Omental fat pad (tissue), 4 donors: ENCODE measurements around the gene ZSWIM5. TPM values are rescaled to one million over a fixed set of nuclear protein-coding genes. Genes with fewer than 3 reads are reported as not detected.
"Not testable (repeated sequence)": the region's sequence is repeated elsewhere in the genome, so short reads cannot be mapped to it uniquely, and the experiment has no call there.

Source experiments
- ATAC-seq: fragments of 150-250 bp; one replicate; pipeline ENCODE4 v1.9.1; 2016; ENCODE audit warnings: mild to moderate bottlenecking, moderate library complexity; ENCODE audit not compliant: low FRiP score
- DNase-seq: peaks from one replicate; pipeline ENCODE4 v3.0.0-alpha.2; 2019; ENCODE audit warnings: low spot score
- total RNA-seq, 4 donors: library from RNA; depleted of rRNA; stranded (reverse); fragments of >200 nt; gene quantifications; one replicate each; pipeline ENCODE4 v1.1.0, GENCODE V29; 2016
- TF ChIP-seq, protein P1 (sequence below), 3 donors: fragments of 450-650 bp; IDR thresholded peaks; one replicate each; pipeline ENCODE4 v1.5.1; 2016 to 2017; ENCODE audit warnings: antibody characterized with exemption in 3 of 3, mild to moderate bottlenecking in 3 of 3, moderate library complexity in 2 of 3

Gene ZSWIM5
- total RNA-seq, 4 donors from 2014 or later, result 0.48 to 1.5 (median 0.88) TPM

DNA sequence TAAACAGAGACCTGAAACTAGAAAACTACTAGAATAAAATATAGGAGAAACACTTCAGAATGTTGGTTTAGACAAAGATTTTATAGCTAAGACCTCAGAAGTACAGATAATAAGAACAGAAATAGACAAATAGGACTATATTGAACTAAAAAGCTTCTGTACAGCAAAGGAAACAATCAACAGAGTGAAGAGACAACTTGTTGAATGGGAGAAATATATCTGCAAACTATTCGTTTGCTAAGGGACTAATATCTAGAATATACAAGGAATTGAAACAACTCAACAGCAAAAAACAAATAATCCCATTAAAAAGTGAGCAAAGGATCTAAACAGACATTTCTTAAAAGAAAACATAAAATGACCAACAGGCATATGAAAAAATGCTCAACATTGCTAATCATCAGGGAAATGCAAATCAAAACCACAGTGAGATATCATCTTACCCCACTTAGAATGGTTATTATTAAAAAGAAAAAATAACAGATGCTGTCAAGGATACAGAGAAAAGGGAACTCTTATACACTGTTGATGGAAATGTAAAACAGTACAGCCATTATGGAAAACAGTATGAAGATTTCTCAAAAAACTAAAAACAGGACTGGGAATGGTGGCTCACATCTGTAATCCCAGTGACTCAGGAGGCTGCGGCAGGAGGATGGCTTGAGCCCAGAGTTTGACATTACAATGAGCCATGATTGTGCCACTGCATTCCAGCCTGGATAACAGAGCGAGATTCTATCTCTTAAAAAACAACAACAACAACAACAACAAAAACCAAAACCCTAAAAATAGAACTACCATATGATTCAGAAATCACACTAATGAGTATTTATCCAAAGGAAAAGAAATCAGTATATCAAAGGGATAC lies 37.3 kb upstream of the ZSWIM5 start:
- no peak for ATAC-seq
- no peak for DNase-seq
- TF ChIP-seq, protein P1, sequence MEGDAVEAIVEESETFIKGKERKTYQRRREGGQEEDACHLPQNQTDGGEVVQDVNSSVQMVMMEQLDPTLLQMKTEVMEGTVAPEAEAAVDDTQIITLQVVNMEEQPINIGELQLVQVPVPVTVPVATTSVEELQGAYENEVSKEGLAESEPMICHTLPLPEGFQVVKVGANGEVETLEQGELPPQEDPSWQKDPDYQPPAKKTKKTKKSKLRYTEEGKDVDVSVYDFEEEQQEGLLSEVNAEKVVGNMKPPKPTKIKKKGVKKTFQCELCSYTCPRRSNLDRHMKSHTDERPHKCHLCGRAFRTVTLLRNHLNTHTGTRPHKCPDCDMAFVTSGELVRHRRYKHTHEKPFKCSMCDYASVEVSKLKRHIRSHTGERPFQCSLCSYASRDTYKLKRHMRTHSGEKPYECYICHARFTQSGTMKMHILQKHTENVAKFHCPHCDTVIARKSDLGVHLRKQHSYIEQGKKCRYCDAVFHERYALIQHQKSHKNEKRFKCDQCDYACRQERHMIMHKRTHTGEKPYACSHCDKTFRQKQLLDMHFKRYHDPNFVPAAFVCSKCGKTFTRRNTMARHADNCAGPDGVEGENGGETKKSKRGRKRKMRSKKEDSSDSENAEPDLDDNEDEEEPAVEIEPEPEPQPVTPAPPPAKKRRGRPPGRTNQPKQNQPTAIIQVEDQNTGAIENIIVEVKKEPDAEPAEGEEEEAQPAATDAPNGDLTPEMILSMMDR (IDR thresholded peaks at IDR 0.05), result no peak

DNA sequence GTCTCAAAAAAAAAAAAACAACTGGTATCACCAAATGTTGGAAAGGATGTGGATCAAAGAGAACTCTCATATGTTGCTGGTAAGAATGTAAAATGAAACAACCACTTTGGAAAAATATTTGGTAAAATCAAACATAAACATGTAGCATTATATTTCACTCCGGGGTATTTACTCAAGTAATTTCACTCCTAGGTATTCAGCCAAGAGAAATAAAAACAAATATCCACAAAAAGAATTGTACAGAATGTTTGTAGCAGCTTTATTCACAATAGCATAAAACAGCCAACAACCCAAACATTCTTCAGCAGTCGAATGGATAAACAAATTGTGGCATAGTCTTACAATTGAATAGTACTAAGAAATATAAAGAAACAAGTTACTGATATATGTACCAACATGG lies 32.4 kb upstream of the ZSWIM5 start:
- ATAC-seq (no peak), DNase-seq (no peak)
- TF ChIP-seq, protein P1 (IDR thresholded peaks at IDR 0.05), result no peak

DNA sequence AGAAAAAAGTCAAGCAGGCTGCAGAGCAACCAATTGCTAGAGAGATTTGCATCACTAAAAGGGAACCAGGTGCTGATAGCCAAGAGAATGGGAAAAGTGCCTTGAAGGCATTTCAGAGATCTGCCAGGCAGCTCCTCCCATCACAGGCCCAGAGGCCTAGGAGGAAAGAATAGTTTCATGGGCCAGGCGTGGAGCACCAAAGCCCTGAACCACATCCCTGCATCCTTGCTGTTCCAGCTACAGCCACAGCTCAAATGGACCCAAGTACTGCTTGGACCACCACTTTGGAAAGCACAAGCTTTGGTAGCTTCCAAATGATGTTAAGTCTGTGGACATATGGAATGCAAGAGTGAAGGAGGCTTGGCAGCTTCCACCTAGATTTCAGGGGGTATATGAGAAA lies 29.7 kb upstream of the ZSWIM5 start:
- no peak for ATAC-seq
- TF ChIP-seq, protein P1 (IDR thresholded peaks at IDR 0.05), result no peak

DNA sequence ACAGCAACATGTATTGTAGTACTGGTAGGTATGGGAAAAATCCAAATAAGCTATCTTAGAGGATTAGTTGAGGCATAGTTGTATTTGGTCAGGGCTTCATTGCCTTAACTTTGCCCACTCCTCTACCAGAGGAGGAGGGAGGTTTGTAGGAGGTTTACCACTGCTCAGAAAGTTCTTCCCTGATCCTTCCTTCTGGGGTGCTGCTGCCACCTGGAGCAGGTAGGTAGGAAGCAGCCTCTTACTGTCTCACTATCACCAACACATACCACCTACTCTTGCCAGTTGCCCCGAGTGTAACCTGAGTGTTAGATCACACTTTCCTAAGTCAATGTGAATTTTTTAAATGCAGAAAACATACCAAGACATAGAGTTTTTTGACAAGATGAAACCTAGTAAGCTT lies 24.1 kb upstream of the ZSWIM5 start:
- no peak for DNase-seq
- no peak for ATAC-seq
- TF ChIP-seq, protein P1 (IDR thresholded peaks at IDR 0.05), result no peak

More for the DNA sequence above, 29.7 kb upstream of the ZSWIM5 start:
- no peak for DNase-seq

DNA sequence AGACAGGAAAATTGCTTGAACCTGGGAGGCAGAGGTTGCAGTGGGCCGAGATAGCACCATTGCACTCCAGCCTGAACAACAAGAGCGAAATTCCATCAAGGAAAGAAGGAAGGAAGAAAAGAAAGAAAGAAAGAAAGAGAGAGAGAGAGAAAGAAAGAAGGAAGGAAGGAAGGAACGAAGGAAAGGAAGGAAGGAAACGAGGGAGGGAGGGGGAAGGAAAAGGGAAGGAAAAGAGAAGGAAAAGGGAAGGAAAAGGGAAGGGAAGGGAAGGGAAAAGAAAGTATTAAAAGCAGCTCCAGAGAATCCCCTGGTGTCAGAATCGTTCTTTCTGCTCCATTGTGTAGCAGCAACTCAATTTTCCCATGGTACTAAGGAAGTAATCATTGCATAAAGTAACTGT lies 19.2 kb upstream of the ZSWIM5 start:
- DNase-seq (no peak), ATAC-seq (no peak)

DNA sequence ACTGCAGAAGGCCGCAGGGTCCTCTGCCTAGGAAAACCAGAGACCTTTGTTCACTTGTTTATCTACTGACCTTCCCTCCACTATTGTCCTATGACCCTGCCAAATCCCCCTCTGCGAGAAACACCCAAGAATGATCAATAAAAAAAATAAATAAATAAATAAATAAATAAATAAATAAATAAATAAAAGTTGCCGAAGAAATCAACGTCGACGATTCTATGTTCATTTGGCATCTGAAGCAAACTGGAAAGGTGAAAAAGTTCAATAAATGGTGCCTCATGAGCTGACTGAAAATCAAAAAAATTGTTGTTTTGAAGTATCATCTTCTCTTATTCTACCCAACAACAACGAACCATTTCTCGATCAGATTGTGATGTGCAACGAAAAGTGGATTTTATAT lies 17.3 kb upstream of the ZSWIM5 start:
- not testable (repeated sequence) for ATAC-seq, DNase-seq

More for the DNA sequence above, 19.2 kb upstream of the ZSWIM5 start:
- TF ChIP-seq, protein P1 (IDR thresholded peaks at IDR 0.05), result no peak

DNA sequence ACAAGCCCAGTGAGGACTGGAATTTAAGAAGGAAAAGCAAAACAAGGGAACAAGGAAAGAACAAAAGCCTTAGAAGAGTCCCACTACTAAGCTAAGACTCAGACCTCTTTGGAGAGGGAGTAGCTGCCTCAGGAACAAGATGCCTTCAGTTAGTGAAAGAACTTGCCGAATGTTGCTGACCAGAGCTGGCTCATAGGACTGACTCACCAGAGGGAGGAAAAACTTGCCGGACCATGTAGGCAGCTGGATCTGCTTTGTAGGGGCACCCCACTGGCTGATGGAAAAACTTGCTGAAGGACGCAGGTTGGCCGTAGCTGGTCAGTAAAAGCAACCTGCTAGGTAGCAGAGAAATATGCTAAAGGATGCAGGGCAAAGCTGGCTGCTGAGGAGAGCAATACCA lies 15.3 kb upstream of the ZSWIM5 start:
- DNase-seq (no peak), ATAC-seq (no peak)
- TF ChIP-seq, protein P1 (IDR thresholded peaks at IDR 0.05), result no peak
